Posterior vena cava (tissue), 2 donors: Measurements from ENCODE around the gene RFX8. TPM values are rescaled to one million over a fixed set of nuclear protein-coding genes. Genes with fewer than 3 reads are reported as not detected.
A peak's percentile ranks its signal among the peaks of the same experiment; 100 is the strongest.

ENCODE experiments used
- DNase-seq: peaks from one replicate; pipeline ENCODE4 v3.0.0-alpha.2; 2020; ENCODE audit warnings: low spot score
- intact Hi-C, 2 donors: fragments of 100-400 bp; cut with DNase I; formaldehyde crosslinking; loops; one replicate each; pipeline versions ENCODE4 v1.14.1 to v1.14.2; 2022 to 2023
- total RNA-seq, 2 donors: library from RNA; stranded (reverse); fragmentation: NEBNext Ultra II Directional; extraction: Animal tissue kit (Norgen Biotek cat#: 25700); gene quantifications; one replicate each; pipeline ENCODE4 v1.2.1, GENCODE V29; 2021
- donor health status: DM: yes; HTN: yes; CAD: no.
- donor health status: DM: yes; HTN: yes; CAD: no.

RFX8 gene
- total RNA-seq, 2 donors from 2014 or later = 0.32 to 0.38 TPM

DNA sequence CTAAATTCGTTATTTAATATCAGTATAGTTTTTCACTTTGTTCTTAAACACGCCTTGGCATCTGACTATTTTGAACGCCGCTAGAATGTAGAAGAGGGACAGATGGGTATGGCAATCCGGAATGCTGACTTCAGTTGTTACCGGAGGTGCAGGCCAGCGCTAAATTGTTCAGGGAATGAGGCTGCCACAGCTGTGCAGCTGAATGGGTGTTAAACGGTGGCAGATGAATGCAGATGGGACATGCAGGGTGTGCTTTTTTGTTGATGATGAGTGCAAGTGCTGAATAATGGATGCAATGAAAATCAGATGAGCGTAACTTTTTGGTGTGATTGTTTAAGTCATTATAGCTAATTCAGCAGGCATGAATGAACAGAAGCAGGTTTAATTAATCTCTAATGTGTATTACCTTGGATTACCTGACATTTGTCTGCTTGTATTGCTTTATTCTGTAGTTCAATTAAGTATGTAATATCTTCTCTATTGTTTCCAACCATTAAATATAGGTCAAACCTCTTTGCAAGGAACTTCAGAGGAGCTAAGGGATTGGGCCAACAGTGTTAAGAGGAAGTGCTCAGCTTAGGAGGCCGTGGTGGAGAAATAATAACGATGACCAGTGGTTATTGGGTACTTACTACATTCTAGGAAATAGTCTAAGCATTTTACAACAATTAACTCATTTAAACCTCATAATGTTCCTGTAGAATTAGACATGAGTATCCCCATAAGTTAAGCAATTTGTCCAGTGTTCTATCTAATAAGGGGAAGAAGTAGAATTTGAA is 75.7 kb downstream of the RFX8 start:
- intact Hi-C loops = no loop called here
- no peak for DNase-seq

DNA sequence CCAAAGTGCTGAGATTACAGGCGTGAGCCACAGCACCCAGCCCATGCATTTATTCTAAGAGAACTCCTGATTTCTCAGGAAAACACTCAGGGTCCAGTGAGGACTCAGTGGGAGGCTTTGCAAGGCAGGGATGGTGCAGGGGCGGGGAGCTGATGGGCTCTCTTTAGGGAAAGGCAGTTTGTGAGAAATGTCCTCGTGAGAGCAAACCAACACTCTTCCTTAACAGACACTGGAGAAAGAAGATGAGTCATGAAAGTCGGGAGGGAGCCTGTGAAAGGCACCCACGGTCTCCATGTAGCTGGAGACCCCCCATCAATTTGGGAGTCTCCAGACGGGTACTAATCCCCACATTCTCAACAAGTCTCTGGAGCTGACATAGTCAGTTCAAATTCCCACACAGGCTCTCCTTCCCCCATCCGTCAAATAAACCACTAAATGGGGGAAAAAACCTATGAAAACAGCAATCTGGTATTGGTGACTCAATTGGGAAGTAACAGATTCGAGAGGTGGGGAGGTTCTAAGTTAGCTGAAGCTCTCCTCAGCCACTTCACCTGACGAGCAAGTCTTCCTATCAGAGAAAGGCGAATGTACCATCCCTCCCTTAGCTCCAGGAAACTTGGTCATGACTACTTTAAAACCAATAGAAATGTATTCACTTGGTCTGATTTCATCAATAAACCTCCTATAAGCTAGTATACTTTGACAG is 76.6 kb downstream of the RFX8 start:
- intact Hi-C loops = no loop called here
- DNase-seq = peak; percentile 22

DNA sequence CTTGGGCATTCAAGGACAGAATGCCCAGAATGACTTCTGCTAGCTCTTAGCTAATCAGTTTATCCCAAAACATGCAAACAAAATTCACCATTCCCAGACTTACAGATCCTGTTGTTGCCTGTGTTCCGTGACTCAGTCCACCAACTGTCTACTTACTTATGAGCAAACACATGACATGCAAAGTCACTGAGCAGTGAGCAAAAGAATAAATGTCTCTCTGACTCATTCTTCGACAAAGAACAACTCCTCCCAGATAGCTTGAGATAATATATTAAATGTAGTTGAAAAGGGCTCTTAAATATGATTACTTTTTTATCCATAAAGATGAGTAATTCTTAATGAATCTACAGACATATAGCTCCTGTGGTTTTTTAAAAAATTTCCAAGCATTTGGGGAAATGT is 78.6 kb downstream of the RFX8 start:
- no peak for DNase-seq

DNA sequence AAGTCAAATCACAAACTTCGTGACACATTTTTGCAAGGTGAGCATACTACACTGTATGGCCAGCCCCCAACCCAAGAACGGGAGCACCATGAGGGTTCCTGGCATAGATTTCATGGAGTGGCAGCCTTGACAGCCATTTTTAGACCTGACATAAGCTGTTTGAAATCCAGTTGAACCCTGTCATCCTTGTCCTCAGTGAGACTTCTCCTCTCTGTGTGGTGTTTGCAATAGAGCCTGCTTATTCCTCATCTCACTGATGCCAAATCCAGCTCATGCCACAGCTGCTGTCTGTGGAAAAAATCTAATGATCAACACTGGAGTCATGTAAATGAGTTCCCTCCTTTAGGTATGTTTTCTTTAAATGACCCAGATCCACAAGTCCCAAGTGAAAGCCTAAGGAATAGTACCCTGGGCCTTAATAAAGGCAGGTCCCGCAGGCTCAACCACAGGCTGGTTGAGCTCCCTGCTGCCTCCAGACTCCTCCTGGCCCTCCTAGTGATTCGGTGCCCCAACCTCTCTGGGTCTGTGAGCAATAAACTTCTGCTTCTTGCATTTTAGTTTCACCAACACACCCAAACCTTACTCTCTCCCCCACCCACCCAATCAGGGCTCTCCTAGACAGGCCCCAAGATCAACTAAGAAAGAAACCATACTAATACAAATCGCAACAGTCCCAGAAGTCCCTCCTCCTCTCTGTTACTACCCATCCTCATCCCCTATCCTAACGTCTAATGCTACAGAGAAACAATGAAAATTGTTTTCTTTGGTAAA is 79.2 kb downstream of the RFX8 start:
- DNase-seq = no peak
- intact Hi-C loops = no loop called here

More for the DNA sequence above, 78.6 kb downstream of the RFX8 start:
- intact Hi-C loops = no loop called here

DNA sequence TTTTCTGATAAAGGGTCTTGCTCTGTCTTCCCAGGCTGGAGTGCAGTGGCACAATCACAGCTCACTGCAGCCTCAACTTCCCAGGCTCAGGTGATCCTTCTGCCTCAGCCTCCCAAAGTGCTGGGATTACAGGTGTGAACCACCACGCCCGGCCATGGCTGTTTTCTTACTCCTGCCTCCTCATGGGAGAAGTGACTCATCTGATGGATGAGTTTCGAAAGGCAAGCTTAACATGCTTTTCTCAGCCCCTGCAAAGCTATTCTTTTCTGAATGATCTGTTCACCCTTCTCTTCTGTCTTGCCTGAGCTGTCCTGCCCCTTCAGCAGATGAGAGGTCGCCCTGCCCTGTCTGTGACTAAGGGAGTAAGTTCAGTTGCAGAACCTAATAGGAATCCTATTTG is 86.7 kb downstream of the RFX8 start:
- no peak for DNase-seq
- intact Hi-C loops = no loop called here

DNA sequence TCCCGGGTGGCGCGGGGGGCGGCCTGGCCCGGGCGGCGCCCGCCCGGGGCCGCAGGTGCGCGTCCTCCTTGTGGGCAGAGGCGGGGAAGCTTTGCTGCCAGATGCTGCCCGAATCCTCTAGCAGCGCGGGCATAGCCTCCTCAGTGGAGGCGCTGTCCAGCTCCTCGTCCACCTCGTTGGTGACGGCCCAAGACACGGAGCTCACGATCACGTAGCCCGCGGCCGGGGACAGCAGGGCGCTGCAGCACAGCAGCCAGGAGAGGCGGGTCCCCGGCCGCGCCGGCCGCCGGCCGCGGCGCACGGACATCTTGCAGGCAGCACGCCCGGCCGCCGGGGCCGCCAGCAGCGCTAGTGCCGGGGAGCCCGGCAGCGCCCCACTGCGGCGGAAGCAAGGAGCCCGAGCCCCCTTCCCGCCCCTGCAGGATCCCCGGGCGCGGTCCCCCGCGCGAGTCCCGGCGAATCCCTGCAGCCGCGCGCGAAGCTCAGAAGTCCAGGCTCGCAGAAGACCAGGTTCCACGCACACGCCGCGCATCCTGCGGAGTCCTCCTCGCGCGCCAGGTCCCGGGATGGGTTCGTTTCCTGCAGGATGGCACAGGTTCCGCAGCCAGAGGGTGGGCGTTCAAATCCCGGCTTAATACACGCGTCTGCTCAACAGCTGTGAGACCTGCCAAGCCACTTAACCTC is 87.6 kb downstream of the RFX8 start, which contains the start of gene CREG2:
Gene CREG2 (minus strand): TSS at position 353 of the 684 bp plus-strand sequence. CDS start 46 bp downstream, at position 307.
- peak; percentile 87 for DNase-seq
- intact Hi-C loops = no loop called here

DNA sequence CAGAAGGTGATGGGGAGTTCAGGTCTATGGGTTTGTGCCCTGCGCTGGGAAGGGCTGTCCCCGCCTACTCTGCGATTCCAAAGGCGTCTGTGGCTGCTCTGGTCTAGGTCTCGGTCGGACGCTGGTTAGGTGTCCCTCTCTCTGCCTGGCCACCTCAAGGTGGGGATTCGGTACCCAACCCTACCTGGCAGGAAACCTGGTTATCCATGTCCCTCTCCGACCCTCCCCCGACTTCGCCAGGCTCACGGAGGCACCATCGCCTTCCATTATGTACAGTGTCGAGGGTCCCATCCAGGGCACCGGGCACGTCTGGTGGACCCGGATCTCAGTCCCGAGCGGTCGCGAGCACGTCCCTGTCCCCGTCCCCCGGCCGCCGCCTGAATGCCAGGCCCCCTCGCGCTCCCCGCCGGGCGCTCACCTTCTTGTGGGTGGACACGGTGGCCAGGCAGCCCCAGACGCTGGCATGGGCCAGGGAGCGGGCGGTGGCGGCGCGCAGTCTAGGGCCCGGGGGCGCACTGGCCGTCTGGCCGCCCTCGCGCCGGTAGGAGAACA is 88.2 kb downstream of the RFX8 start:
- intact Hi-C loops = no loop called here
- DNase-seq = no peak

DNA sequence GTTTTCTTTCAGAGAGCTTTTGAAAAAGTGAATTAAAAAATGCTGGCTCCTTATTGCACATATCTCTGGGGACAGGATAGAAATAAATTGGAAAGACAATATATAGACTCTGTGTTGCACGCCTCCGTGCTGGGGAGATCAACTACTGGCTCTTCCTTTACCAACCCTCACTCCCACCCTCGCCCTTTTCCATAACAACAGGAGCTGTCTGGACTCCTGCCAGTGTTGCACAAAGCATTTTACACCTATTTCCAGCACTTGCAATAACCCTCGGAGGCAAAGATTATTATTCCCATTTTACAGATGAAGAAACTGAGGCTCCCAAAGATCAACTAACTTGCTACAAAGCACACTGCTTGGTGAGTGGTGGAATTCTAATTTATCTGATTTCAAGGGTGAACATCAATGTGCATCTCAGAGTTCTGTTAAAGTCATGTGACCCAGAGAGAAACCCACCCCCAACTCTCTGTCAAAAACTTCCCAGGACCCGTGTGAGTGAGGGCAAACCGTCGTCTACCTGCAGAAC is 91.8 kb downstream of the RFX8 start:
- intact Hi-C loops = no loop called here
- no peak for DNase-seq

DNA sequence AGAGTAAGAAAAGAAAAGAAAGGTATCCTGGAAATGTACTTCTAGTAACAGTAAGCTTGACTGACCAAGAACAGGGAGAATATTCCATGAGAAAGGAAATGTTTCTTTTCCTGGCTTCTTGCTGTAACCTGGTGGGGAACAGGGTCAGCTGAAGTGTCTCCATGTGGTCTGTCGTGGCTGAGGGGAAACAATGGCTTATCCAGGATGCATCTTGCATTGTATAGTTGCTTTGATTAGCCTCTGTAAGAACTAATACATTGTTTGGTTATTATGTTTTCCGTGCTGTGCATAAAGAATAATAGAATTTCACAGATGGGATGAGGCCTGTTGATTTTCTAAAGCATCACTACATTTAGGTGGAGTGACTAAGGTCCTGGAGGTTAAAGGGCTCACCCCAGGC is 92.5 kb downstream of the RFX8 start:
- intact Hi-C loops = no loop called here
- DNase-seq = no peak

DNA sequence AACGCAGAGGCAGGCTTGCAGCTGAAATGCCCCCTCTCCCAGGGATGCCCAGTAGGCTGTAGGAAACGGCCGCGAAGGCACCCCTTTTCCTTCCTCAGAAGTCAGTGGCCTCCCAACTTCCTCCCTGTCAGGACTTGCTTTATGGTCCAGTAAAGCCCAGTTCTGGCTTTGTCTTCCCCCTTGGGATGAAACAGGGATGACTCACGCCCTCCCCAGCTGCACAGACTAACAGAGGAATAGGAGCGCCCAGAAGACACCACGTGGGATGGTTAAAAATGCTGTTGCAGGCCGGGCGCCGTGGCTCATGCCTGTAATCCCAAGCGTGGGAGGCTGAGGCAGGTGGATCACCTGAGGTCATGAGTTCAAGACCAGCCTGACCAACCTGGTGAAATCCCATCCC is 94.5 kb downstream of the RFX8 start:
- DNase-seq = peak; percentile 86
- intact Hi-C loops = no loop called here

DNA sequence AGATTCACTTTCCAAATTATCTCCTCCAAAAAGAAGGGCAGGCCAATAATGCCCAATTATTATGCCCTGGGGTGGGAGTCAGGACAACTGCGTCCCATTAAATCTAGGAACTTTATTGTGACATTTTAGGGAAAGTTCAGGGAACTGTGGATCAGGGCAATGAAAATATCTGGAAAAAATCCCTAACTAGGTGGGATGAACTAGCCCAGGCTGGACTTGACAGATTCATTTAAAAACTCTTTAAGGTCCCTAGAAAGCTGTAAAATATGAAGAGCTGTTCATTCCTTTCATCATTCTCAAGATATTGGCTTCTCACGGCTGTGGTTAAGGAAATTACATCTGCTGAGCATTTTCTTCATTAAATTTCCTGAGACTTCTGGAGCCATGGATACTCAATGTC is 95.8 kb downstream of the RFX8 start:
- intact Hi-C loops = no loop called here
- DNase-seq = no peak

DNA sequence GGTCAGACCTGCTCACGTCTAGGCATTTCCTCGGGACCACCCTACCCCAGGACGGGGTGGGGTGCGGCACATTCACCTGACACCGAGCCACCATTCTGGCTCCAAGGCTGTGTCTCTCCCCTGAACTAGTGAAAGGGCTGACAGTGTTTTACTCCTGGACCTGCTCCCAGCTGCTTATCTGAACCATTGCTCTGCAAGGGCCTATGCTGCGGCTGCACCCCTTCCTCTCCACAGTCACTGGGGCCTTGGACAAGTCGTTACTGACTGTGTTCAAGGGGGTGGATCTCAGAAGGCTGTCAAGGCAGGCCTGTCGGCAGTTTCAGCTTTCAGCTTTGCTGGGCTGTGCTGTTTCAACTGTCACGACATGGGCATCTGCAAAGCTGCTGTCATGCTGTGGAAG is 99.3 kb downstream of the RFX8 start:
- no peak for DNase-seq
- intact Hi-C loops = no loop called here

DNA sequence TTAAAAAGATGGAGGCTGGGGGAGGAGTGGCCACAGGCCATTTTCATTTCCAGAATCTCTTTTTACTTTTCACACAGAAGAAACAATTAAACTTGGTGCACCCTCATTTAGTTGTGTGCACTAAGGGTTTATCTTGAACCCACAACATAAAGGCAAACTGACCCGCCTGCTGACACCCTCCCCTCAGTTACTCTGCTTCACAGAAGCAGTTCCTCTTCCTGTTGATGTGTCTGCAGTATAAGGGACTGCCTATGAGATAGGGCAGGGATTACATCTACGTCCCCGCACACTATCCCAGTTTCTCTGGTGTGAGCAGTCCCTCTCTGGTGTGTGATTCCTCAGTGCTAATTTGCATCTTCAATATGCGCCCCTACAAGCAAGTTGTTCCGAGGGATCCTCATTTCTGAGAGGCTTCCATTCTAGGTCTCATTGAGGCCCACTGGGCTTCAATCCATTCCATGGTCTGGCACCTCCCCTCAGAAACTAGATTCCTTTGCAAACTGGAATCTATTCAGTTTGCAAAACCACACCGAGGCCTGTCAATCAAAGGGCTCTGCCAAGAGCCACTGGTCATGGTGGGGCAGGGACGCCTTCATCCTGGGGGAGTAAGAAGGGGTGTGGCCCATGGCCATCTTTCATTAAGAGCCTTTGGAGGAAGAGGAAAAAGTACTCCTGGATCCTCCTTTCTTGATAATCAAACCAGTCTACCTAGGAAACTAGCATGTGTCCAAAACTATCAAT is 99.9 kb downstream of the RFX8 start:
- intact Hi-C loops = loop anchor here in 1 of 2 donors (5.0 kb wide), 1 partner anchor 1307 kb away; no protein-coding TSS in a partner anchor
- DNase-seq = no peak

DNA sequence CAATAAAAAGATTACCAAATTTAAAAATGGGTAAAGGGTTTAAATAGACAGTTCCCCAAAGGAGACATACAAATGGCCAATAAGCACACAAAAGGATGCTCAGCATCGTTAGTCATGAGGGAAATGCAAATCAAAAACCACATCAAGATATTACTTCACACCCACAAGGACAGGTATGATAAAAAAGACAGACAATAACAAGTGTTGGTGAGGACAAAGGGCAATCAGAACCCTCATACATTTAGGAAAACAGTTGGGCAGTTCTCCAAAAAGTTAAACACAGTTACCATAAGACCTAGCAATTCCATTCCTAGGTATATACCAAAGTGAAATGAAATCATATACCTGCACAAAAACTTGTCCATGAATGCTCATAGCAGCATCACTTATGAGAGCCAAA is 102.1 kb downstream of the RFX8 start:
- intact Hi-C loops = loop anchor here in 1 of 2 donors (5.0 kb wide), 1 partner anchor 1310 kb away; no protein-coding TSS in a partner anchor
- DNase-seq = no peak

DNA sequence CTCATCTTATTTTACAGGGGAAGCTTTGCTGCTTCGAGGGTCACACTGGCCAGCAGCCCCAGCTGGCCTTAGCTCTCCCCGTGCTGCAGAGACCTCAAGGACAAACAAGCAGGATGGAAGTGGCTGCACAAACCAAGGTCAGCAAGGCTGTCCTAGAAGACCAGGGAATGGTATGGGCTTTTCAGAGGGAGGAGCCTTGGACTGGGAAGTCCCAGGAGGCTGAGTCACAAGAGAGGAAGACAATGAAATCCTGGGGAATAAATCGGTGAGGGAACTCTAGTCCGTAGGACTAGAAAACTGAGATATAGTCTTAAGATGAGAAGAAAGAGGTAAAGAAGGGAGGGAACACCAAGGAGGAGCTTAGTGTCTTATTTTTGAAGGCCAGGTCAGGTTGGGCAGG is 103.3 kb downstream of the RFX8 start:
- intact Hi-C loops = loop anchor here in 1 of 2 donors (5.0 kb wide), 1 partner anchor 1311 kb away; no protein-coding TSS in a partner anchor
- DNase-seq = no peak

DNA sequence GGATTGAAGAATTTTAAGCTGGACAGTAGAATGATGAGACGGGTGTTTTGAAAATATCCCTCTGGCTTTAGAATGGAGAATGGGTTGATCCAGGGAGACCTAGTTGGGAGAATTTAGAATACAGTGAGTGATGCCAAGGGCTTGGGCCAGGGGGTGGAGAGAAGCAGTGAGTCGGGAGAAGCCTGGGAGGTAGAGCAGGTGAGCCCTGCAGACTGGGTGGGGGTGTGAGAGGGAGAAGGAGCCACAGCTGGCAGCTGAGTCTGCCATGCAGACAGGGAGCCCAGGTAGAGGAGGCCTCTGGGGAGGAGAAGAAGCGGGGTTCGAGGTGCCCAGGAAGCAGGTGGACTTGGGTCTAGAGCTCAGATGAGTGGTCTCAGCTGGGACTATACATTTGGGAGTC is 105.8 kb downstream of the RFX8 start:
- intact Hi-C loops = no loop called here
- no peak for DNase-seq

DNA sequence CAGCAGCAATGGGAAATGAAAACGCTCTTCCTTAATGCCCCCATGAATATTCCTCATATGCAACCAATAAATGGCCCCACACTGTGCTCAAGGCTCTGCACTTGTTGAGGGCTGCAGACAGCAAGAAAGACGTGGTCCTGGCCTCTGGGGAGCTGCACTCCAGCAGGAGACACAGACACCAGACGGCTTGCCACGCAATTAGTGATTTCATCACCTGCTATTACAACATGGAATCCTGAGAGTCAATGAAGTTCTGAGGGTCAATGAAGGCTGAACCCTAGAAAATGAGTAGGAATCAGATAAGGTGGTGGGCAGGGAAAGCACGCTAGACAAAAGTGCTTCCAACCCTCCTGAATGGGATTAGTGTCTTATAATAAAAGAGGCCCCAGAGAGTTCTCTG is 106.5 kb downstream of the RFX8 start:
- no peak for DNase-seq
- intact Hi-C loops = no loop called here

DNA sequence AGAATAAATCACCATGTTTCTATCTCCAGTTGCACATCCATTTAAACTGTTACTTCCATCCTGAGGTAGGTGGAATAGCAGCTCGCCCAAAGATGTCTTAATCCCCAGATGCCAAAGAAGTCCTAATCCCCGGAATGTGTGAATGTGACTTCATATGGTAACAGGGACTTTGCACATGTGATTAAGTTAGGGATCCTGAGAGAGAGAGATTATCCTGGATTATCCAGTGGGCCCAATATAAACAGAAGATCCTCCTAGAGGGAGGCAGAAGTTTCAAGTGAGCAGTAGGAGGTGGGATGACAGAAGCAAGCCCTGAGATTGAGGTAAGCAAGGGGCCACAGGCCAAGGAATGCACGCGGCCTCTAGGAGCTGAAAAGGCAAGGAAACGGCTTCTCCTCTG is 107.4 kb downstream of the RFX8 start:
- intact Hi-C loops = no loop called here
- DNase-seq = no peak
